Naive thymus-derived CD4-positive, alpha-beta T cell (primary cell): ENCODE results near the gene OAF. TPM values are rescaled to one million over a fixed set of nuclear protein-coding genes. Genes with fewer than 3 reads are reported as not detected.

Experiments used
- ATAC-seq: fragments of 150-1000 bp; cut with Tn5 transposase; 2 replicates; pipeline ENCODE4 v1.10.0; 2021; ENCODE audit warnings: mild to moderate bottlenecking, moderate library complexity
- CTCF ChIA-PET: fragments of 350-600 bp; sonication (Branson Sonifier 250); formaldehyde crosslinking; loops from one replicate; lab custom pipeline; 2021; ENCODE audit warnings: antibody characterized with exemption; lab: Charles Lee
- POLR2A ChIA-PET: fragments of 350-600 bp; sonication (Branson Sonifier 250); formaldehyde crosslinking; loops from one replicate; lab custom pipeline; 2021; ENCODE audit warnings: antibody characterized with exemption, inconsistent platforms; lab: Charles Lee
- DNase-seq, 9 donors: peaks; one replicate each; pipeline versions ENCODE4 v3.0.0 to v3.0.0-alpha.2; 2020 to 2022; ENCODE audit warnings: mixed read lengths in 1 of 9
- H3K27ac ChIP-seq: one replicate; pipeline ENCODE4 v1.7.0; 2013; ENCODE audit warnings: mild to moderate bottlenecking, low read depth, low read length, moderate library complexity
- H3K27me3 ChIP-seq, 2 donors: one replicate each; pipeline ENCODE4 v1.7.0; 2013; ENCODE audit warnings: low read length in 2 of 2, mild to moderate bottlenecking in 2 of 2, moderate library complexity in 2 of 2; ENCODE audit not compliant: control insufficient read depth in 2 of 2, insufficient read depth in 2 of 2
- H3K36me3 ChIP-seq, 3 experiments: 1 replicate in 2 of 3; 2 replicates in 1 of 3; pipeline ENCODE4 v1.7.0; 2013; ENCODE audit warnings: low read length in 3 of 3, mild to moderate bottlenecking in 3 of 3, moderate library complexity in 1 of 3; ENCODE audit not compliant: insufficient read depth in 3 of 3, control insufficient read depth in 2 of 3
- H3K4me1 ChIP-seq, 2 donors: one replicate each; pipeline ENCODE4 v1.7.0; 2013; ENCODE audit warnings: low read length in 2 of 2, mild to moderate bottlenecking in 2 of 2, moderate library complexity in 1 of 2; ENCODE audit not compliant: control insufficient read depth in 2 of 2, insufficient read depth in 2 of 2
- H3K4me3 ChIP-seq: 2 replicates; pipeline ENCODE4 v1.7.0; 2013; ENCODE audit warnings: mild to moderate bottlenecking, low read length
- H3K9me3 ChIP-seq, 3 experiments: 1 replicate in 2 of 3; 2 replicates in 1 of 3; pipeline ENCODE4 v1.7.0; 2013; ENCODE audit warnings: low read length in 3 of 3; ENCODE audit not compliant: control insufficient read depth in 2 of 3
- H3K27ac Mint-ChIP-seq, 9 donors: one replicate each; pipeline ENCODE4 v1.8.0; 2020 to 2022; ENCODE audit warnings: mixed read lengths in 9 of 9, mild to moderate bottlenecking in 8 of 9, moderate library complexity in 5 of 9, inconsistent platforms in 2 of 9
- H3K27me3 Mint-ChIP-seq, 5 donors: one replicate each; pipeline ENCODE4 v1.8.0; 2021 to 2022; ENCODE audit warnings: mixed read lengths in 5 of 5, mild to moderate bottlenecking in 1 of 5
- H3K36me3 Mint-ChIP-seq, 5 donors: one replicate each; pipeline ENCODE4 v1.8.0; 2020 to 2022; ENCODE audit warnings: mixed read lengths in 5 of 5, mild to moderate bottlenecking in 3 of 5, inconsistent platforms in 1 of 5
- H3K4me1 Mint-ChIP-seq, 7 donors: one replicate each; pipeline ENCODE4 v1.8.0; 2020 to 2022; ENCODE audit warnings: mixed read lengths in 7 of 7, mild to moderate bottlenecking in 3 of 7, inconsistent platforms in 1 of 7
- H3K4me3 Mint-ChIP-seq, 10 donors: one replicate each; pipeline ENCODE4 v1.8.0; 2020 to 2022; ENCODE audit warnings: mild to moderate bottlenecking in 10 of 10, mixed read lengths in 10 of 10, moderate library complexity in 6 of 10, inconsistent platforms in 2 of 10
- H3K9me3 Mint-ChIP-seq, 11 donors: one replicate each; pipeline ENCODE4 v1.8.0; 2020 to 2022; ENCODE audit warnings: mixed read lengths in 11 of 11, mild to moderate bottlenecking in 4 of 11, inconsistent platforms in 1 of 11, moderate library complexity in 1 of 11
- intact Hi-C, 2 donors: fragments of 100-400 bp; cut with micrococcal nuclease; formaldehyde crosslinking; loops; one replicate each; pipeline ENCODE4 v1.15.1; 2023
- polyA plus RNA-seq, 2 donors: library from polyadenylated mRNA; unstranded; fragments of 300-500 nt; fragmentation: Illumina TruSeq; gene quantifications; one replicate each; pipeline ENCODE4 v1.2.3, GENCODE V29; 2021
- total RNA-seq, 6 experiments: library from RNA in 5 of 6; stranded (reverse) in 5 of 6; gene quantifications; 1 replicate in 5 of 6; 2 replicates in 1 of 6; pipeline ENCODE4 v1.2.3 and lab custom pipeline; 2021 to 2026

The OAF gene
- total and polyA plus RNA-seq, 7 experiments from 2014 or later: 3.2 to 21.2 (median 4.6) TPM

DNA sequence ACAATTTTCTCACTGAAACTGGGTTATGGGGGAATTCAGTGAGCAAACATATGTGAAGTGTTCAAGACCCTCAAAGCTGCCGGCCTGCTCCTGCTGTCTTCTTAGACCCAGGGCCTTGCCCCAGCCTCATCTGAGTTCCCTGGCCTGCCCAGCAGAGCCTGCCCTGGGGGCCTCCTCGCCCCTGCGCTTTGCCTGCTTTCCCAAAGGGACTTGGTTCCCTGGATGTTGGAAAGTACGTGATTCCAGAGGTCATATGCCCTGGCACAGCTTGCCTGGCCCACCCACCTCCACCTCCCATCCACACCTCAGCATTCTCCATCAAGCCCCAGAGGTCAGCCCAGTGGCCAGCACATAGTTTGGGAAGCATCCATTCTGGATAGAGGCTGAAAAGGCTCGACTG, 15.4 kb downstream of the OAF start:
- Histone ChIP-seq H3K4me1 (no peaks in the 10 kb centered on the region), H3K27ac (no peak overlapping the region), H3K4me3 (no peak overlapping the region), H3K9me3 (no peaks in the 10 kb centered on the region), H3K36me3 (no peaks in the 10 kb centered on the region), H3K27me3 (no peaks in the 10 kb centered on the region)
- ATAC-seq (no peak), DNase-seq (no peak)
- intact Hi-C loops: no loop called here
- ChIA-PET CTCF (no interaction called here), POLR2A (no interaction called here)
- Mint-ChIP-seq H3K4me3 (no peak overlapping the region), H3K27ac (no peak overlapping the region), H3K9me3 (no peaks in the 10 kb centered on the region), H3K36me3 (no peaks in the 10 kb centered on the region), H3K4me1 (peaks cover 0 to 9% (median 6%) of the 10 kb centered on the region in 7 donors), H3K27me3 (peaks cover 0 to 16% (median 0%) of the 10 kb centered on the region in 5 donors)

DNA sequence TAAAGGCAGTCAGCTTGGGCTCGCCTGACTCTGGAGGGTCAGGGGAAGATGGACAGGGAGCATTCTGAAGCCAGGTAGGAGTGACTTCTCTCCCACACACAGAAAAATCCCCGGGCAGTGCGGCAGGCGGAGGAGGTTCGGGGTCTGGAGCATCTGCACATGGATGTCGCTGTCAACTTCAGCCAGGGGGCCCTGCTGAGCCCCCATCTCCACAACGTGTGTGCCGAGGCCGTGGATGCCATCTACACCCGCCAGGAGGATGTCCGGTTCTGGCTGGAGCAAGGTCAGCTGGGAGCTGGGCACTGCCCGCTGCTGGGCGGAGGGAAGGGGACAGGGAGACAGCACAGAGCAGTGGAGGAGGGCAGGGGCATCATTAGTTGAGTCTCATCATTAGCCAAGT, 15.9 kb downstream of the OAF start:
- DNase-seq (no peak), ATAC-seq (no peak)
- Histone ChIP-seq H3K36me3 (no peaks in the 10 kb centered on the region), H3K4me3 (no peak overlapping the region), H3K27ac (no peak overlapping the region), H3K27me3 (no peaks in the 10 kb centered on the region), H3K4me1 (no peaks in the 10 kb centered on the region), H3K9me3 (no peaks in the 10 kb centered on the region)
- Mint-ChIP-seq H3K27ac (no peak overlapping the region), H3K4me1 (peaks cover 0 to 9% (median 6%) of the 10 kb centered on the region in 7 donors), H3K9me3 (no peaks in the 10 kb centered on the region), H3K27me3 (peaks cover 0 to 16% (median 0%) of the 10 kb centered on the region in 5 donors), H3K4me3 (no peak overlapping the region), H3K36me3 (no peaks in the 10 kb centered on the region)
- ChIA-PET POLR2A (no interaction called here), CTCF (no interaction called here)
- intact Hi-C loops: no loop called here

DNA sequence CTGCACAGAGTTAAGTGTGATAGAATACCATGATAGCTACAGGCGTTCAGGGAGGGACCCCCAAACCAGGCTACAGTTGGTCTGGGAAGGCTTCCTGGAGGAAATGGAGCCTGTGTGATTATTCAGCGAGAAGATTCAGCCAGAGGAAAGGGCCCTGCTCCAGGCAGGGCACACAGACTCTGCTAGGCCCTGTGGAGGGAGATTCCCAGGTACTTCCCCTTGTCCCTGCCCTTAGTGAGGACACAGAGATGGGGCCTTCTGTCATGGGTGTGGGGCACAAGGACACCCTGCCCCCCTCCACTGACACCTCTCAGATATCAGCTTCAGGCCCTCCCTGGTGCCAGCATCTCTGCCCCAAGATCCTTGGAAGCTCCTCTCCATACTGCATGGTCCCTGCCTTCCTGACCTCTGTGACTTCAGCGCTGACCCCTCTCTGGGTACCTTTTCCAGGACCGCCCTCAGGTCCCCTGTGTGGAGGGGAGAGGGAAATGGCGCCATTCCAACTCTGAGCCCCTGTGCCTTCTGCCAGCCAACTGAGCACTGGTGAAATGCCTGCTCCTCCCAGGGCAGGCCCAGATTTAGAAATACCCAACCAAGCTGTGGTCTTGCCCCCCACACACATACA, 16.5 kb downstream of the OAF start:
- no peak for ATAC-seq
- peaks cover 0 to 9% (median 6%) of the 10 kb centered on the region in 7 donors for H3K4me1 Mint-ChIP-seq
- Histone ChIP-seq H3K4me1 (no peaks in the 10 kb centered on the region), H3K27ac (no peak overlapping the region), H3K9me3 (no peaks in the 10 kb centered on the region), H3K4me3 (no peak overlapping the region), H3K36me3 (no peaks in the 10 kb centered on the region), H3K27me3 (no peaks in the 10 kb centered on the region)
- intact Hi-C loops: no loop called here
- POLR2A ChIA-PET: no interaction called here
- no peak overlapping the region for H3K27ac Mint-ChIP-seq
- H3K27me3 Mint-ChIP-seq: peaks cover 0 to 16% (median 0%) of the 10 kb centered on the region in 5 donors
- no peak for DNase-seq
- H3K9me3 Mint-ChIP-seq: no peaks in the 10 kb centered on the region
- H3K4me3 Mint-ChIP-seq: no peak overlapping the region
- no peaks in the 10 kb centered on the region for H3K36me3 Mint-ChIP-seq
- CTCF ChIA-PET: no interaction called here

DNA sequence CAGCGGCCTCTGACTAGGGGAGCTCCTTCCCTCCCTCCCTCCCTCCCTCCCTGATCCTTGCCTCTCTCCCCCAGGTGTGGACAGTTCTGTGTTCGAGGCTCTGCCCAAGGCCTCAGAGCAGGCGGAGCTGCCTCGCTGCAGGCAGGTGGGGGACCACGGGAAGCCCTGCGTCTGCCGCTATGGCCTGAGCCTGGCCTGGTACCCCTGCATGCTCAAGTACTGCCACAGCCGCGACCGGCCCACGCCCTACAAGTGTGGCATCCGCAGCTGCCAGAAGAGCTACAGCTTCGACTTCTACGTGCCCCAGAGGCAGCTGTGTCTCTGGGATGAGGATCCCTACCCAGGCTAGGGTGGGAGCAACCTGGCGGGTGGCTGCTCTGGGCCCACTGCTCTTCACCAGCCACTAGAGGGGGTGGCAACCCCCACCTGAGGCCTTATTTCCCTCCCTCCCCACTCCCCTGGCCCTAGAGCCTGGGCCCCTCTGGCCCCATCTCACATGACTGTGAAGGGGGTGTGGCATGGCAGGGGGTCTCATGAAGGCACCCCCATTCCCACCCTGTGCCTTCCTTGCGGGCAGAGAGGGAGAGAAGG, 18.1 kb downstream of the OAF start:
- intact Hi-C loops: loop anchor here (1.0 to 2.0 kb wide), 2 partner anchors 18 to 57 kb away; partner anchors contain the start of gene OAF (in 1 of the 2)
- no peaks in the 10 kb centered on the region for H3K36me3 Mint-ChIP-seq
- ChIA-PET CTCF (interaction anchor here (0.5 to 3.3 kb wide), 4 partner anchors 51 to 514 kb away, joined by 4 to 11 read pairs (median 5); no protein-coding TSS in a partner anchor), POLR2A (interaction anchor here (0.6 kb wide), 1 partner anchor 69 kb away, joined by 4 read pairs; no protein-coding TSS in a partner anchor)
- H3K9me3 Mint-ChIP-seq: no peaks in the 10 kb centered on the region
- Histone ChIP-seq H3K36me3 (no peaks in the 10 kb centered on the region), H3K27me3 (no peaks in the 10 kb centered on the region), H3K9me3 (no peaks in the 10 kb centered on the region), H3K4me3 (no peak overlapping the region), H3K4me1 (no peaks in the 10 kb centered on the region), H3K27ac (no peak overlapping the region)
- H3K4me1 Mint-ChIP-seq: peaks cover 0 to 9% (median 6%) of the 10 kb centered on the region in 7 donors
- DNase-seq (no peak), ATAC-seq (no peak)
- no peak overlapping the region for H3K4me3 Mint-ChIP-seq
- peaks cover 0 to 22% (median 3%) of the 10 kb centered on the region in 5 donors for H3K27me3 Mint-ChIP-seq
- H3K27ac Mint-ChIP-seq: no peak overlapping the region

DNA sequence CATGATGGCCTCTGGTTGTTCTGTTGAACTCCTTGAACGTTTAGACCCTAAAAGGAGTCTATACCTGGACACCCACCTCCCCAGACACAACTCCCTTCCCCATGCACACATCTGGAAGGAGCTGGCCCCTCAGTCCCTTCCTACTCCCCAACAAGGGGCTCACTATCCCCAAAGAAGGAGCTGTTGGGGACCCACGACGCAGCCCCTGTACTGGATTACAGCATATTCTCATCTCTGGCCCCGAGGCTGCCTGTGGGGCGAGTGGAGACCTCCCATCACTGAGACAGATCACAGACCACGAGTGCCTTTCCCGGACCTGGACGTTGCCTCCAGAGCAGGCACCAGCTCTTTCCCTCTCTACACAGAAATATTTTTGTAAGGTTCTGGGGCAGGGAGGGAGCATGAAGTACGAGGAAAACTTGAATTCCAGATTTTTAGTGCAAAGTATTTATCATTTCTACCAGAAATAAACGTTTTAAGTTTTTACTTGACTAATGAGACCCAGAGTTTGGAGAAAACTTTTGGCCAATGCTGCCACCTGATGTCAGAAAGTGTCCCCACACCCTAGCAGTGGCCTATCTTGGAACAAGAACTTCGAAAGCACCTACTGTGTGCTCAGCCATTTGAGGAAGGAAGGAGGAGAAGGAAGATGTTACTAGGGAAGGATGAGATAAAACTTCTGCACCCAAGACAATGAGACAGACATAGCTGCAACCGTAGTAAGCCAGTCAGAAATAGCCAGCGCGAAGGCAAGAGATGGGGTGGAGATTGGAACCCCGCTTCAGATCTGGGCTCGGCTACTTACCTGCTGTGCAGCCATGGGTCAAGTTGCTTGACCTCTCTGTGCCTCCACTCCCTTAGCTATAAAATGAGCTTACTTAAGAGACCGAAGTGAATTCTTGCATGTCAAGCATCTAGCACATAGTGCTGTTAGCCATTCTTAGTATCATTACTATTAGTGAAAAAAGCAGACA, 18.9 kb downstream of the OAF start:
- H3K9me3 Mint-ChIP-seq: no peaks in the 10 kb centered on the region
- ChIA-PET POLR2A (interaction anchor here (0.6 kb wide), 1 partner anchor 68 kb away, joined by 4 read pairs; no protein-coding TSS in a partner anchor), CTCF (interaction anchor here (1.2 to 3.3 kb wide), 4 partner anchors 52 to 61 kb away, joined by 3 to 11 read pairs (median 4); no protein-coding TSS in a partner anchor)
- DNase-seq: peak in 3 of 9 donors; percentile 9 to 18 (median 17)
- peak; percentile 33 for ATAC-seq
- Histone ChIP-seq H3K9me3 (no peaks in the 10 kb centered on the region), H3K4me3 (no peak overlapping the region), H3K27ac (no peak overlapping the region), H3K36me3 (no peaks in the 10 kb centered on the region), H3K27me3 (peaks cover 0 to 3% of the 10 kb centered on the region in 2 donors), H3K4me1 (no peaks in the 10 kb centered on the region)
- no peak overlapping the region for H3K27ac Mint-ChIP-seq
- intact Hi-C loops: loop anchor here (1.0 to 2.0 kb wide), 2 partner anchors 19 to 57 kb away; partner anchors contain the start of gene OAF (in 1 of the 2)
- H3K36me3 Mint-ChIP-seq: no peaks in the 10 kb centered on the region
- H3K4me1 Mint-ChIP-seq: peaks cover 0 to 8% (median 3%) of the 10 kb centered on the region in 7 donors
- H3K27me3 Mint-ChIP-seq: peaks cover 3 to 26% (median 11%) of the 10 kb centered on the region in 5 donors
- no peak overlapping the region for H3K4me3 Mint-ChIP-seq

DNA sequence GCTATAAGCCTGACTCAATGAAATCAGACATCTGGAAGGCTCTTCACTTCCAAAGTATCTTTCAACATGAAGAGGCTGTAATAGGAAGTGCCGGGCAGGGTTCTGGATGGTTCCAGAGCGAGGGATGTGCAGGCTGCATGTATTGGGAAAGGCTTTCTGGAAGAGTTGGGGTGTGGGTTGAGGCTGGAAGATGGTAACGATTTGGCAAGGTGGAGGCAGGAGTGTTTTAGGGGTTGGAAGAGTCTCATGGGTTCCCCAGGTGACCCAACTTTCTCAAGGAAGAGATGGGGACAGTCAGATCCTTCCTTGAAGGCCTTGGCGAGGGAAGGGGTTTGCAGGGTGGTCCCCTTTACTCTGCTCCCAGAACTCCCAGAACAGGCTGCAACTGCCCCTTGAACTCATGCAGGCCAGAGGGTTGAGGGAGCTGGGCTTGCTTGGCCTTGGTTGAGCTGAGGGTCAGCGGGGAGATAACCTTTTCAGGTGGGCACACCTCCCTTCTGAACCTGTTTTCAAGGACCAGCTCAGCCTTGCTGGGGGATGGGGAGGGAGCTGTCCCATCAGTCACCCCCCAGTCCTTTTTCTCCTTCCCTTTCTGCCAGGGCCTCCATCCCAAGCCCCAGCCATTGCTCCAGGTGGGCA, 19.7 kb downstream of the OAF start:
- ChIA-PET POLR2A (no interaction called here), CTCF (interaction anchor here (1.3 to 3.3 kb wide), 3 partner anchors 56 to 62 kb away, joined by 3 to 11 read pairs (median 4); no protein-coding TSS in a partner anchor)
- Histone ChIP-seq H3K9me3 (no peaks in the 10 kb centered on the region), H3K27me3 (peaks cover 0 to 3% of the 10 kb centered on the region in 2 donors), H3K4me3 (no peak overlapping the region), H3K4me1 (no peaks in the 10 kb centered on the region), H3K27ac (no peak overlapping the region), H3K36me3 (no peaks in the 10 kb centered on the region)
- Mint-ChIP-seq H3K27ac (no peak overlapping the region), H3K4me3 (no peak overlapping the region), H3K9me3 (no peaks in the 10 kb centered on the region), H3K36me3 (no peaks in the 10 kb centered on the region), H3K4me1 (peaks cover 0 to 5% (median 0%) of the 10 kb centered on the region in 7 donors), H3K27me3 (peaks cover 9 to 24% (median 14%) of the 10 kb centered on the region in 5 donors)
- no peak for DNase-seq
- ATAC-seq: no peak
- intact Hi-C loops: no loop called here
